ENCODE results near the gene RXFP3.

GRCh38 chr5:33890131-33891032 is 45.8 kb upstream of the RXFP3 start:
- TF ChIP-seq, protein P1, sequence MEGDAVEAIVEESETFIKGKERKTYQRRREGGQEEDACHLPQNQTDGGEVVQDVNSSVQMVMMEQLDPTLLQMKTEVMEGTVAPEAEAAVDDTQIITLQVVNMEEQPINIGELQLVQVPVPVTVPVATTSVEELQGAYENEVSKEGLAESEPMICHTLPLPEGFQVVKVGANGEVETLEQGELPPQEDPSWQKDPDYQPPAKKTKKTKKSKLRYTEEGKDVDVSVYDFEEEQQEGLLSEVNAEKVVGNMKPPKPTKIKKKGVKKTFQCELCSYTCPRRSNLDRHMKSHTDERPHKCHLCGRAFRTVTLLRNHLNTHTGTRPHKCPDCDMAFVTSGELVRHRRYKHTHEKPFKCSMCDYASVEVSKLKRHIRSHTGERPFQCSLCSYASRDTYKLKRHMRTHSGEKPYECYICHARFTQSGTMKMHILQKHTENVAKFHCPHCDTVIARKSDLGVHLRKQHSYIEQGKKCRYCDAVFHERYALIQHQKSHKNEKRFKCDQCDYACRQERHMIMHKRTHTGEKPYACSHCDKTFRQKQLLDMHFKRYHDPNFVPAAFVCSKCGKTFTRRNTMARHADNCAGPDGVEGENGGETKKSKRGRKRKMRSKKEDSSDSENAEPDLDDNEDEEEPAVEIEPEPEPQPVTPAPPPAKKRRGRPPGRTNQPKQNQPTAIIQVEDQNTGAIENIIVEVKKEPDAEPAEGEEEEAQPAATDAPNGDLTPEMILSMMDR (conservative IDR thresholded peaks at IDR 0.05; ENCODE audit: low read length) = no peak
- TF ChIP-seq EZH2phosphoT487 (IDR thresholded peaks at IDR 0.05; ENCODE audit: borderline replicate concordance) = no peak

Measured in Loucy (cell line).